Measurements from ENCODE around the gene GPR132.
"Not testable (repeated sequence)": the region's sequence is repeated elsewhere in the genome, so short reads cannot be mapped to it uniquely, and the experiment has no call there.

GPR132 gene

GRCh38 chr14:105034315-105035039 lies 30.8 kb downstream of the GPR132 start:
- Histone ChIP-seq H3K9me2 (replicated peaks; ENCODE audit: low read depth, low read length) (no peaks in the 10 kb centered on the region), H3K9ac (ENCODE audit: low read depth, low read length, poor library complexity, severe bottlenecking) (no peak overlapping the region), H3K4me1 (ENCODE audit: insufficient read depth, low read length, poor library complexity, severe bottlenecking) (no peaks in the 10 kb centered on the region), H3K4me3 (ENCODE audit: low read length, poor library complexity, severe bottlenecking) (no peak overlapping the region), H3K9me3 (ENCODE audit: insufficient read depth, low read depth, low read length) (no peaks in the 10 kb centered on the region), H3K4me2 (ENCODE audit: low read depth, low read length, poor library complexity, severe bottlenecking) (no peak overlapping the region), H2AFZ (ENCODE audit: low read length) (no peak overlapping the region), H3K36me3 (ENCODE audit: insufficient read depth, low read length) (no peaks in the 10 kb centered on the region), H4K20me1 (ENCODE audit: insufficient read depth, low read length, poor library complexity, severe bottlenecking) (no peaks in the 10 kb centered on the region), H3F3A (ENCODE audit: low read depth) (no peaks in the 10 kb centered on the region), H3K27me3 (ENCODE audit: insufficient read depth, low read length, poor library complexity, severe bottlenecking) (no peaks in the 10 kb centered on the region), H3K79me2 (ENCODE audit: insufficient read depth, low read length) (no peaks in the 10 kb centered on the region)
- no peak for TF ChIP-seq CTCF (conservative IDR thresholded peaks at IDR 0.05; ENCODE audit: low read length)
- TF ChIP-seq EZH2phosphoT487 (IDR thresholded peaks at IDR 0.05; ENCODE audit: borderline replicate concordance): no peak

GRCh38 chr14:105033412-105033900 lies 31.8 kb downstream of the GPR132 start:
- H3K9ac ChIP-seq (ENCODE audit: low read depth, low read length, poor library complexity, severe bottlenecking); H3K4me3 ChIP-seq (ENCODE audit: low read length, poor library complexity, severe bottlenecking); H3K27me3 ChIP-seq (ENCODE audit: insufficient read depth, low read length, poor library complexity, severe bottlenecking); H3K79me2 ChIP-seq (ENCODE audit: insufficient read depth, low read length); H2AFZ ChIP-seq (ENCODE audit: low read length); H3K4me2 ChIP-seq (ENCODE audit: low read depth, low read length, poor library complexity, severe bottlenecking); H3K9me2 ChIP-seq (replicated peaks; ENCODE audit: low read depth, low read length); H3F3A ChIP-seq (ENCODE audit: low read depth); H4K20me1 ChIP-seq (ENCODE audit: insufficient read depth, low read length, poor library complexity, severe bottlenecking); H3K4me1 ChIP-seq (ENCODE audit: insufficient read depth, low read length, poor library complexity, severe bottlenecking); H3K36me3 ChIP-seq (ENCODE audit: insufficient read depth, low read length); H3K9me3 ChIP-seq (ENCODE audit: insufficient read depth, low read depth, low read length): not testable (repeated sequence)

GRCh38 chr14:105032451-105032901 lies 32.8 kb downstream of the GPR132 start:
- not testable (repeated sequence) for H3K4me2 ChIP-seq (ENCODE audit: low read depth, low read length, poor library complexity, severe bottlenecking)

GRCh38 chr14:105030836-105031396 lies 34.3 kb downstream of the GPR132 start:
- peaks cover 21% of the 10 kb centered on the region for H3K4me1 ChIP-seq (ENCODE audit: insufficient read depth, low read length, poor library complexity, severe bottlenecking)
- TF ChIP-seq EZH2phosphoT487 (IDR thresholded peaks at IDR 0.05; ENCODE audit: borderline replicate concordance): no peak
- TF ChIP-seq CTCF (conservative IDR thresholded peaks at IDR 0.05; ENCODE audit: low read length): no peak
- H4K20me1 ChIP-seq (ENCODE audit: insufficient read depth, low read length, poor library complexity, severe bottlenecking): no peaks in the 10 kb centered on the region
- H2AFZ ChIP-seq (ENCODE audit: low read length): no peak overlapping the region
- no peaks in the 10 kb centered on the region for H3K9me2 ChIP-seq (replicated peaks; ENCODE audit: low read depth, low read length)
- H3K27me3 ChIP-seq (ENCODE audit: insufficient read depth, low read length, poor library complexity, severe bottlenecking): no peaks in the 10 kb centered on the region
- H3K79me2 ChIP-seq (ENCODE audit: insufficient read depth, low read length): no peaks in the 10 kb centered on the region
- H3K9me3 ChIP-seq (ENCODE audit: insufficient read depth, low read depth, low read length): no peaks in the 10 kb centered on the region
- no peak overlapping the region for H3K9ac ChIP-seq (ENCODE audit: low read depth, low read length, poor library complexity, severe bottlenecking)
- H3K36me3 ChIP-seq (ENCODE audit: insufficient read depth, low read length): no peaks in the 10 kb centered on the region
- H3K4me3 ChIP-seq (ENCODE audit: low read length, poor library complexity, severe bottlenecking): no peak overlapping the region
- H3K4me2 ChIP-seq (ENCODE audit: low read depth, low read length, poor library complexity, severe bottlenecking): no peak overlapping the region
- no peaks in the 10 kb centered on the region for H3F3A ChIP-seq (ENCODE audit: low read depth)

More at GRCh38 chr14:105032451-105032901, 32.8 kb downstream of the GPR132 start:
- H2AFZ ChIP-seq (ENCODE audit: low read length); H4K20me1 ChIP-seq (ENCODE audit: insufficient read depth, low read length, poor library complexity, severe bottlenecking); H3K79me2 ChIP-seq (ENCODE audit: insufficient read depth, low read length); H3K9me3 ChIP-seq (ENCODE audit: insufficient read depth, low read depth, low read length); H3K4me1 ChIP-seq (ENCODE audit: insufficient read depth, low read length, poor library complexity, severe bottlenecking); H3K4me3 ChIP-seq (ENCODE audit: low read length, poor library complexity, severe bottlenecking); H3K9ac ChIP-seq (ENCODE audit: low read depth, low read length, poor library complexity, severe bottlenecking); H3K27me3 ChIP-seq (ENCODE audit: insufficient read depth, low read length, poor library complexity, severe bottlenecking); H3K36me3 ChIP-seq (ENCODE audit: insufficient read depth, low read length); H3F3A ChIP-seq (ENCODE audit: low read depth); H3K9me2 ChIP-seq (replicated peaks; ENCODE audit: low read depth, low read length): not testable (repeated sequence)
